NCI-H1930 (cell line): ENCODE data around the gene LRG1.
"Not testable (repeated sequence)": the region's sequence is repeated elsewhere in the genome, so short reads cannot be mapped to it uniquely, and the experiment has no call there.

Source experiments
- DNase-seq, 2 experiments: peaks; one replicate each; lab custom pipeline; 2025; lab: John Stamatoyannopoulos, UW

LRG1 gene

GRCh38 chr19:4576016-4576933 lies 36.4 kb upstream of the LRG1 start:
- DNase-seq = no peak

DNA sequence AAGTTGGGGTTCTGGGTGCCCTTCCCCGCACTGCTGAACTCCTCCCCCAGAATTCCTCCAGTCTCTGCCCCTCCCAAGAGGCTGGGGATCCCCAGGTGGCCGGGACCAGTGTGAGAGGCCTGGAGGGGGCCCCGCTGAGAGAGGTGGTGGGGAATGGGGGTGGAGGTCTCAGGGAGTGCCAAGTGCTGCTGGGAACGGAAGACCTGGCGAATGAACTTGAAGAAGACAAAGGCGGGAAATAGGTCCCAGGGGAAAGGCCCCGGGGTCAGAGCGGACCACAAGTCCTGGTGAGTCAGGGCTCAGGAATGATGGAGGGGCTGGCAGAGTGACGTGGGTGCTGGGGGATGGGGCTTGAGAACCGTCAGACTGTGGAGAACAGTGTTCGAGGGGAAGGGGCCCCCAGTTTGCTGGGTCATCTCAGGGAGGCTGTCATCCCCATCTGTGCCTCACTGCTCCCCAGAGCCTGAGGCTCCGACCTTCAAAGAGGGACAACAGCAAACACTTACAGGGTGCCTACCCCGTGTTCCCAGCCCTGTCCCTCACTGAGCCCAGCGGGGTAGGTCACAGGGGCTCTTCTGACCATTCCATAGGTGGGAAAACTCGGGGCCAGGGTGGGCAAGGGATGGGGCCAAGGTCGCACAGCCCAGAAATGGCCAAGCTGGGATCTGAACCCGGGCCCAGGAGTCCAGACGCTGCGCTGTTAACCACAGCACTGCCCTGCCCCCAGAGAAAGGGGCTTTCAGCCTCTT lies 35.6 kb upstream of the LRG1 start:
- DNase-seq = no peak

DNA sequence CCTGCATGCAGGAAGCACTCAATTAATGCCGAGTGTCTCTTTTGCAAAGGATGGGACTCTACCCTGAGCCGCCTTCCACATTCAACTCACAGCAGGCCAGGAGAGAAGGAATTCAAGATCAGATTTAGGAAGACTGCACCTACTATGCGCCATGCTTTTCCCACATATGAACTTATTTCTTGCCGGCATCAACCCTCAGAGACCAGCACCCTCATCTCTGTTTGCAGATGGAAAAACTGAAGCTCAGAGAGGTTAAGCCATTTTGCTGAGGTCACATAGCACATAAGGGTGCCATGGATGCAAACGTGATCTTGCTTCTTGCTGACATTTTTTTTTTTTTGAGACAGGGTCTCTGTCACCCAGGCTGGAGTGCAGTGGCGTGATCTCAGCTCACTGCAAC lies 33.8 kb upstream of the LRG1 start:
- DNase-seq = no peak

DNA sequence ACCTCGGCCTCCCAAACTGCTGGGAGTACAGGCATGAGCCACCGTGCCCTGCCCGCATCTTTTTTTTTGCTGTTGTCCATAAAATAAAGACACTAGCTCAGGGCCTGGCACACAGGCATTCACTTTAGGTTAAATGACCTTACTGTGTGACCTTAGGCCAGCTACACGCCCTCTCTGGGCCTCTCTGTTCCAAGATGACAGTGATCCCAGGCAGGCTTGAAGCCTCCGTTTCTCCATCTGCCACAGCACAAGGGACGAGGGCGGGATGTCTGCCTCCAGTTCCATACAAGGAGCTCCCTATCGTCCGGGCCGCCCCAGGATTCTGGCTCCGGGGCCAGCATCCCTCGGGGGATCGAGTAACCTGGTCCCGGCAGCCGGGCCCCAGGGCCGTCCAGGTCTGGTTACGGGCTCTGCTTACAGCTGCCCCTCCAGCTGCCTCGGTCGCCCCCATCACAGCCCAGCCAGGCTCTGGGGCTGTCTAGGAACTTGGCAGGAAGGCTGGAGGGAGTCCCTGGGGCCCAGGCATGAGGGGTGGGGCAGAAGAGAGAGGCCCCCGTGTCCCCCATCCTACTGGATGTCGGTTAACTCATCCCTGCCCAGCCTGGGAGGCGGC lies 31.6 kb upstream of the LRG1 start:
- no peak for DNase-seq

GRCh38 chr19:4570916-4571304 lies 31.1 kb upstream of the LRG1 start:
- DNase-seq = no peak

DNA sequence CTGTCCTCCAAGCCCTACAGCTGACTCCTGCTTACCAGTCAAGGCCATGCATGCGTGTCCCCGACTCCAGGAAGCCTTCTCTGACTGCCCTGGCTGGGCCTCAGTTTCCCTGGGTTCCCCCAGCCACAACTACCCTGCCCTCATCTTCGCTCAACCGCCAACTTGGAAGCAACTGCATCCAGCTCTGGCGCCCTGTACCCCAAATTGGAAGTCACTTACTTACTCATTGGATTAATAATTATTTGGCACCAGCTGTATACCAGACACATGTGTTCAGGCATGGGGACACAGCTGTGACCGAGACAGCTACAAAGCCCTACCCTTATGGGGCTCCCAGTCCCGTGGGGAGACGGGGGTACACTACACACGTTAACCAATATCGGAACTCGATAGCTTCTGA lies 30.6 kb upstream of the LRG1 start:
- no peak for DNase-seq

DNA sequence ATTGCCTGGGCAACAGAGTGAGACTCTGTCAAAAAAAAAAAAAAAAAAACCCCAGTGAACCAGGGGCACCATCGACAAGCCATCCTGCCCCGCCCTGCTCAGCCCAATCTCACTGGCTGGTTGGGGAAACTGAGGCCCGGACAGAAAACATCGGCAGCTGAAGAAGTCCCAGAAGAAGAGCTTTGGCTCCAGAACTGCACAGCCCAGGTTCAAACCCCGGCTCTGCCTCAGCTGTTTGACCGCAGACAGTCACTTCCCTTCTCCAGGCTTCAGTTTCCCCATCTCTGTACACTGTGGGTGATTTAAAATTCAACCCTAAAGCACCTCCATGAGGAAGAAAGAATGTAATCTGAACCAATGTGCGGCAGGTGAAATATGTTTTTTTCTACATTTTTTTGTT lies 29.1 kb upstream of the LRG1 start:
- DNase-seq = no peak

DNA sequence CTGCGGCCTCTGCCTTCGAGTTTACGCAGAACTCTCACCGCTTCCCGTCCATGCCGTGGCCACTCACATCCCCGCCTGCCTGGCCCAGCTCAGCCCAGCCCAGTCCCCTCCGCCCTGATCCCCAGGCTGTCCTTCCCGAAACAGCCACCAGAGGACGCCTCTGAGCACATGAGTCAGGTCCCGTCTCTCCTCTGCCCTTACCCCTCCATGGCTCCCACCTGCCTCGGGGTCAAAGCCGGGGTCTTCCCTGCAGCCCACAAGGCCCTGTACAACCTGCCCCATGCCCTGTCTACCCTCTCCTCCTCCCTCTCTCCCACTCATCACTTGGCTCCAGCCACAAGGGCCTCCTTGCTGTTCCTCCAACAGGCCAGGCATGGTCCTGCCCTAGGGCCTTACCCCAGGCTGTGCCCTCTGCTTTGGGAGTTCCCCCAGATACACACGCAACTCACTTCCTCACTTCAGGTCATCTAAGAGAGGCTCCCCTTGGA lies 27.8 kb upstream of the LRG1 start:
- peak in 1 of 2 experiments; percentile 7 for DNase-seq

DNA sequence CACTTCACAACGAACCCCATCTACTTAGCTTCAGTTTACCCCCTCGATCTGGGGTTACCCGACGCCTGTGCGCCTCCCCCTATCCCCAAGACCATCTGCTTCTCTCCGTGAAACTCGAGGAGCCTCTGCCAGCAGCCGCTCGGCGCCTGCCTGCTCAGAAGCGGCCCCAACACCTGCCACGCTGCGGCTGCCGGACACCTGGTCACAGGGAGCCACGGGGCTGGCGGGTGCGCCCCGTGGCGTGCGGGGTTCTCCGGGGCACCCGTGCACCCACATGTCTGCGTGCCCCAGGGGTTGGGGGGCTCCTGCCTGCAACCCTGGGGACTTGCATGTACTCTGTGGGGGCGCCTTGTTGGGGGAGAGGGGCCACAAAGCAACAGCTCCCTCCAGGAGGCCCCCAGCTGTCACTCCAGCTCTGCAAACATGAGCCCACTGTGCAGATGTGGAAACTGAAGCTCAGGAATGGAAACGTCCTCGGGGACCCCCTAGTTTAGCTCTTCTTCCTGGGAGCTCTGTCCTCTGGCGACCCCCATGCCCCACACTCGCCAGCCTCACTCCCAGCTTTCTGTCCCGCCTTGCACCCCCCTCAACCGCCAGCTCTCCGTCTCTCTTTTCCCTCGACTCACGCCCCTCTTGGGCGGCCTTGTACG lies 26.7 kb upstream of the LRG1 start:
- DNase-seq = no peak

GRCh38 chr19:4563562-4563961 lies 23.7 kb upstream of the LRG1 start:
- not testable (repeated sequence) for DNase-seq

GRCh38 chr19:4562085-4562484 lies 22.2 kb upstream of the LRG1 start:
- DNase-seq = not testable (repeated sequence)

- no peak for DNase-seq
Observed at GRCh38 chr19:4559569-4559968, 19.7 kb upstream of the LRG1 start, which contains the start of gene SEMA6B. SEMA6B (minus strand) TSS chr19:4559684; CDS start chr19:4558457, 1,227 bp downstream.

DNA sequence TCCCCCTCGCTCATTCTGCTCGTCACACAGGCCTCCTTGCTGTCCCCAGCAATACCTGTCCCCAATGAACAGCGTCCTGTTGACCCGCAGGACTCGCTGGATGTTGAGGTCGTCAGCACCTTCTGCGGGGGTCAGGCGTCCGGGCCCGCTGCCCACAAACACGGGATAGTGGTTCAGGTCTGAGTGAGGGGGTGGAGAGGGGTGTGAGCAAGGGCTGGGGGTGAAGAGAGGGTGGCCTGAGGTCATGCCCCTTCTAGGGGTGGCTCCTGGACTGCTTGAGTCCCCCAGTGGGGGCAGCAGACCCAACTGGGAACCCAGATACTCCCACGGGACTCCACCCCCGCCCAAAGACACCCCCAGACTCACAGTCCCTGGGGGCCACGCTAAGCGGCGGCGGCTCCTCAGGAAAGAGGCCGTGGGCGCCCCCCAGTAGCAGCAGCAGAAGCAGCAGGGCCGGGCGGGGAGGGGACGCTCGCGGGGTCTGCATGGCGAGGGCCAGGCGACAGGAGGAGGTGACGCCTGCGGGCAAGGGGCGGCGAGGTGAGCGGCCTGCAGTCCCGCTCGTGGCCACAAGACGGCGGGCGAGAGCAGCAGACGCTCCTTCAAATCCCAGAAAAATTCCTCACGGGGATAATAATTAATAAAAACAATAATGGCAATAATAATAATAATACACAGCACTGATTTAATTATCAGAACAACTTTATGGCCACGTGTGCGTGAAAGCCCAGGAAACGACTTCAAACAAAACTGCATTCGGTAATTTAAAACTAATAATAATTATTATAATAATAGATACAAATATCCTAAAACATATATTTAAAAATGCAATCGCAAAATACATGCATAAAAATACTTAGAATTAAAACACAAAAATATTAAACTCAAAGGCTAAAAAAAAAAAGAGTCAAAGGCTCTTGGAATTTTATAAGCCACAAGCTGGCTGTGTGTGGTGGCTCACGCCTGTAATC lies 18.4 kb upstream of the LRG1 start:
- DNase-seq = peak in 1 of 2 experiments; percentile 16

GRCh38 chr19:4557144-4557970 lies 17.5 kb upstream of the LRG1 start:
- DNase-seq = no peak

- DNase-seq = no peak
Observed at GRCh38 chr19:4556597-4557127, 16.8 kb upstream of the LRG1 start.

DNA sequence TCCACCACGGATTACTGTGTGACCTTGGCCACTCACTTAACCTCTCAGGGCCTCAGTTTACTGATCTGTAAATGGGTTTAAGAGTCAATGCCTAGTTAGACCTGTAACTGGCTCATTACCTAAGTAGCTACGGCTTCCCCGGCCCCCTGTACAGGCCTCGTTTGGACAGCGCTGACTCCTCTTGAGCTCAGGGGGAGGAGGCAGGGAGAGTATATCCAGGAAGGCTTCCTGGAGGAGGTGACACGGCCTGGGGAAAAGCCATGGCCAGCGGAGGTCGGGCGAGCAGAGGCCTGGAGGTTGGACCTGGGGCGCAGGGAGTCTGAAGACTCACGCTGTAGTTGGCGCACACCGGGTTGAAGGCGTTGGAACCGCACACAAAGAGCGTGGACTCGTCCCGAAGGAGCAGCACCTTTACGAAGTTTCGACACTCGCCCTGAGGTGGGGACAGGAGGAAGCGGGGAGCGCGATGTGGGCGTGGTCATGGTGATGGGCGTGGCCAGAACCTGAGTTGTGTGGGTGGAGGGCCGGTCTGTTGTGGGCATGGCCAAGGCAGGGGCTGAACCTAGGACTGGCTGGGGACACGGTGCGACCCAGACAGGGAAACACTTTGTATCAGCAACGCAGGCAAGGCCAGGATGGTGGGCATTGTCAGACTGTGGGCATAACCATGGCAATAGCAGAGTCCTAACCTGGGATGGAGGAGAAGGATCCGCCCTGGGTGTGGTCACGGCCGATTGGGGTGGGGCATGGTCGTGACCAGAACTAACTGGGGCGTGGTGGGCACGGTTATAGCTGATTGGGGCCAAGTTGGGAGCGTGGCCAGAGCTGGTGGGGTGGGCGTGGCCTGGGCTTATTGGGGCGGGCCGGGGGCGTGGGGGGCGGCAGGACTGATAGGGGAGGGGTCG lies 16.1 kb upstream of the LRG1 start:
- no peak for DNase-seq

DNA sequence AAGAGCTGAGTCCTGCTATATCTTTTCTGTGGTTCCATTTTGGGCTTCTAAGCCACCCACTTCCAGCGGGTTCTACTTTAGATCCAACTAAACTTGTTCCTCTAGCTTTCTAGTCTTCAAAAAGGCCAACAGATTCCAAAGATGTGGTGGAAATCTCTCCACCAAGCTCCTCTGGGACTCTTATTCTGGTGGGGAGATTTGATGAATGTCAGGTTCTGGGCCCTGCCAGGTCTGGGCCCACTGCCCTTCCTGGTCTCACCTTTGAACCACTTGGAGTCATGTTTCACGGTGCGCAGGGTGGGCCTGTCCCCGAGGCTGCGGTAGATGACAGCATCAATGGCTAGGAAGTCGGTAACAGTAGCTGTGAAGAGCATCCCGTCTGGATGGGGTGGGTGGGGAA lies 14.9 kb upstream of the LRG1 start:
- DNase-seq = no peak

DNA sequence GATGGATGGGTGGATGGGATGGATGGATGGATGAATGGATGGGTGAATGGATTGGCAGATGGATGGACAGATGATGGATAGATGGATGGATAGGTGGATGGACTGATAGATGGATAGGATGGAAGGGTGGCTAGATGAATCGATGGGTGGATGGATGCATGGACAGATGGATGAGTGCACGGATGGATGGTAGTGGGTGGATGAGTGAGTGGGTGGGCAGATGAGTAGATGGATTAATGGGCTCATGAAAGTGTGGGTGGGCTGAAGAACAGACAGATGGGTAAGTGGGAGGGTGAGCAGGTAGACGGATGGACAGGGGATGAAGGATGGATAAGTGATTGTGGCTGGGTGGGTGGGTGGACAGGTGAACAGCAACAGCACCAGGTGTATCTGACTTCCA lies 13.9 kb upstream of the LRG1 start:
- no peak for DNase-seq
